Measurements from ENCODE around the gene BNIP2. TPM values are rescaled to one million over a fixed set of nuclear protein-coding genes. Genes with fewer than 3 reads are reported as not detected.

Gene BNIP2
- total and polyA plus RNA-seq, 11 donors, result 36.8 to 103 (median 78.6) TPM

- no peaks in the 10 kb centered on the region for H3K9me3 ChIP-seq
- no peak for ATAC-seq
- no peaks in the 10 kb centered on the region for H3K36me3 ChIP-seq
- peaks cover 0 to 24% (median 3%) of the 10 kb centered on the region in 9 donors for H3K27me3 ChIP-seq
- no peak overlapping the region for H3K4me3 ChIP-seq
- no peak overlapping the region for H3K27ac ChIP-seq
- no peak for TF ChIP-seq CTCF (IDR thresholded peaks at IDR 0.05)
- no peak for TF ChIP-seq POLR2A (IDR thresholded peaks at IDR 0.05)
- intact Hi-C loops (cut with DNase I), result no loop called here
- 79 to 88% (median 84%) methylated on average over 4 of the region's 4 CpGs for WGBS, 4 donors
- H3K4me1 ChIP-seq, result no peaks in the 10 kb centered on the region
- no peak for DNase-seq
Measured at GRCh38 chr15:59618406-59618805, 70.7 kb downstream of the BNIP2 start.

- DNase-seq, result no peak
- Histone ChIP-seq H3K36me3 (no peaks in the 10 kb centered on the region), H3K9me3 (no peaks in the 10 kb centered on the region), H3K4me1 (no peaks in the 10 kb centered on the region), H3K27ac (no peak overlapping the region), H3K4me3 (no peak overlapping the region), H3K27me3 (peaks cover 0 to 19% (median 2%) of the 10 kb centered on the region in 9 donors)
- intact Hi-C loops (cut with DNase I), result no loop called here
- no peak for TF ChIP-seq CTCF (IDR thresholded peaks at IDR 0.05)
- no peak for TF ChIP-seq POLR2A (IDR thresholded peaks at IDR 0.05)
- 75 to 86% (median 77%) methylated on average over 3 of the region's 3 CpGs for WGBS, 4 donors
- ATAC-seq, result no peak
Measured at GRCh38 chr15:59616379-59616778, 72.7 kb downstream of the BNIP2 start.

GRCh38 chr15:59615661-59616060 lies 73.5 kb downstream of the BNIP2 start:
- DNase-seq (no peak), ATAC-seq (no peak)
- Histone ChIP-seq H3K36me3 (no peaks in the 10 kb centered on the region), H3K9me3 (no peaks in the 10 kb centered on the region), H3K27ac (no peak overlapping the region), H3K4me1 (no peaks in the 10 kb centered on the region), H3K4me3 (no peak overlapping the region), H3K27me3 (peaks cover 0 to 19% (median 2%) of the 10 kb centered on the region in 9 donors)
- TF ChIP-seq POLR2A (IDR thresholded peaks at IDR 0.05), result no peak
- TF ChIP-seq CTCF (IDR thresholded peaks at IDR 0.05), result no peak
- intact Hi-C loops (cut with DNase I), result no loop called here
- WGBS, 4 donors, result 89 to 93% (median 90%) methylated on average over 5 of the region's 5 CpGs

GRCh38 chr15:59614153-59614552 lies 75.0 kb downstream of the BNIP2 start:
- no peak overlapping the region for H3K27ac ChIP-seq
- intact Hi-C loops (cut with DNase I), result no loop called here
- TF ChIP-seq CTCF (IDR thresholded peaks at IDR 0.05), result no peak
- no peak for TF ChIP-seq POLR2A (IDR thresholded peaks at IDR 0.05)
- ATAC-seq (no peak), DNase-seq (no peak)
- no peaks in the 10 kb centered on the region for H3K9me3 ChIP-seq
- H3K27me3 ChIP-seq, result peaks cover 0 to 19% (median 2%) of the 10 kb centered on the region in 9 donors
- no peak overlapping the region for H3K4me3 ChIP-seq
- 95 to 96% (median 95%) methylated on average over 7 of the region's 7 CpGs for WGBS, 4 donors
- no peaks in the 10 kb centered on the region for H3K4me1 ChIP-seq
- no peaks in the 10 kb centered on the region for H3K36me3 ChIP-seq
